ENCODE results near the gene TP53BP2.
"Not testable (repeated sequence)": the region's sequence is repeated elsewhere in the genome, so short reads cannot be mapped to it uniquely, and the experiment has no call there.

Gene TP53BP2

DNA sequence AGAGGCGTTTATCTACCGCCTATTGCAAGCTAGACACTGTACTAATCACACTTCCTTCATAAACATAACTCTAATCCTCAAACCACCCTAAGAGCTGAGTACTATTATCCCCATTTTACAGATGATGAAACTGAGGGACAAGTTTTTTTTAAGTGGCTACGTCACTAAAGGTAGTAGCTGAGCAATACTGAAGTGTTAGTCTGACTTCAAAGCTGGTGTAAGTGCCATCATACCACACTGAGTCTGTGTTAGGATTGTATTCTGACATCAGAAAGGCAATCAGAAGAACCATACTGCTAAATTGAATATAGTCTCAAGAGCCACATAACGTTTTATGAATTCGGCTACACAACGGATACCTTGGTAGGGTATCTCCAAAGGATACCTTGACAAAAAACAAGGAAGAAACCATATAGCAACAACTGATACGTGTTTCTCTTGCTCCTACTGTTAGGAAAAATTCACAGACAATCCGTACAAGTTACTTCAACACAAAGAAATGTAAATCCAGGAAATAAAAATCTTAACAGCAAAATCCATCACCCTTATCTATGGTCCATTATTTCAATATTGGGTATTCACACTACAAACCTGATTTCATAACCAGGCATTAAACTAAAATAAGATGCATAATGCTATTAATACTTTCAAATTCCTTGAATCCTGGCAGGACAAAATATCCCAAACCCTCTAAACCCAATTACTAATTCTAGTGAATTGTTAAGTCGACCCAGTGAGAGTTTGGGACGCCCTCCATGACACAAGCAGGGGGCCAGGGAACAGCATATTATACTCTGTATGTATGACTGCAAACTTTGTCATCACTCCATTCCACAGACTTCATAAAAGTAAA, 1.6 kb downstream of the TP53BP2 start:
- peak overlapping the region; percentile 91 for H3K4me3 Mint-ChIP-seq
- no peaks in the 10 kb centered on the region for H3K9me3 Mint-ChIP-seq
- DNase-seq (ENCODE audit: low spot score in 2 of 2) = no peak
- ATAC-seq = no peak
- H3K27ac Mint-ChIP-seq = peak overlapping the region; percentile 98
- peaks cover 17% of the 10 kb centered on the region for H3K36me3 Mint-ChIP-seq
- H3K4me1 Mint-ChIP-seq = peaks cover 42% of the 10 kb centered on the region

DNA sequence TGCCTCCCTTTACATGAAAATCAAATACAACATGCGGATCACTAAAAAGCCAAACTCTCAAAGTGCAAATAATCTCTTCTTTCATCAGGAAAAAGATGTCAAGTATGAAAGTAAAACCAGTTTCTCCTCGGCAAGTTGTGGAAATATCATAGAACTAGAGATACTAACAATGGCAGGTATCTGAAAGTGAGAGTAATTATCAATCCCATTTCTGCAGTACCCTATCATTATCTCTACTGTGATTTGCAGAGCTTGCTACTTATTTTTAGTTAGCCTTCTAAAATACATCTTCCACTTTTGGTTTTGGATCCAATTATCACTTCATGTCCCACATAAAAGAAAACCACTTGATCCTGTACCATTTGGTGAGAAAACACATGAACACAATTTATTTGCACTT, 3.0 kb downstream of the TP53BP2 start:
- H3K9me3 Mint-ChIP-seq = no peaks in the 10 kb centered on the region
- peaks cover 52% of the 10 kb centered on the region for H3K4me1 Mint-ChIP-seq
- H3K4me3 Mint-ChIP-seq = peak overlapping the region; percentile 91
- H3K36me3 Mint-ChIP-seq = peaks cover 17% of the 10 kb centered on the region
- DNase-seq (ENCODE audit: low spot score in 2 of 2) = no peak
- no peak overlapping the region for H3K27ac Mint-ChIP-seq
- ATAC-seq = no peak

DNA sequence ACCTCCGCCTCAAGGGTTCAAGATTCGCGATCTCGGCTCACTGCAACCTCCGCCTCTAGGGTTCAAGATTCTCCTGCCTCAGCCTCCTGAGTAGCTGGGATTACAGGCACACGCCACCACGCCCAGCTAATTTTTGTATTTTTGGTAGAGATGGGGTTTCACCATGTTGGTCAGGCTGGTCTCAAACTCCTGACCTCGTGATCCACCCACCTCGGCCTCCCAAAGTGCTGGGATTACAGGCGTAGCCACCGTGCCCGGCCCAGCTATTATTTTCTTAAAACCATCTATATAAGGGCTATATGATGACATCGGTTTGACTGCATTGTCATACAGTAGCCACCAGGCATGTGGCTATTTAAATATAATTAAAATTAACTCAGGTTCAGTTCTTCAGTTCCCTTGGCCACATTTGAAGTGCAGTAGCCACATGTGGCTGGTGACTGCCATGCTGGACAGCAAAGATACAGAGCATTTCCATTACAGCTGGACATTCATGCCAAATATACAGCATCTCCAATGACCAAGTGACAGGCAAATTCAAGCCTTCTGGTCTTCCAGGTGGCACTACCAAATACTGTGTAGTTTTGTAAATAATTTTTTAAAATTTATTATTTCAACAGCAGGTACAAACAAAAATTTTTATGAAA, 3.6 kb downstream of the TP53BP2 start:
- peak overlapping the region; percentile 91 for H3K4me3 Mint-ChIP-seq
- ATAC-seq; H3K27ac Mint-ChIP-seq; DNase-seq (ENCODE audit: low spot score in 2 of 2); H3K9me3 Mint-ChIP-seq: not testable (repeated sequence)
- H3K36me3 Mint-ChIP-seq = peaks cover 17% of the 10 kb centered on the region
- peaks cover 48% of the 10 kb centered on the region for H3K4me1 Mint-ChIP-seq

DNA sequence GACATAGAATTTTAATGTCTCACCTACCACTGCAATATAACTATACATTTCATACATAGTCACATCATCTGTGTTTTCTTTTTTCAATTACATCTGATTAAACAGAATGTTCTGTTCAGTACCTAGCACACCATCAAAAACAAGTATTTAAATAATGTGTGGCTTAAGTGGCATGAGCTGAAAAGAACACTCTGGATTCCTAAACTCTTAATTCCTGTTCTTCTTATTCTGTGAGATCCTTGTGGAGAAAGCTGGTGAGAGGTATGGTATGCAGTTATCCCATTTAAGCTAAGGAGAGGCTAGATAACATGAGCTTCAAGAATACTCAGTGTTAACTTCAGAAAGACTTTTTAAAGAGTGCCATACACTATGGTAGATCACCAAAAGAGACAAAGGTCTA, 5.5 kb downstream of the TP53BP2 start:
- no peak for ATAC-seq
- peaks cover 10% of the 10 kb centered on the region for H3K36me3 Mint-ChIP-seq

DNA sequence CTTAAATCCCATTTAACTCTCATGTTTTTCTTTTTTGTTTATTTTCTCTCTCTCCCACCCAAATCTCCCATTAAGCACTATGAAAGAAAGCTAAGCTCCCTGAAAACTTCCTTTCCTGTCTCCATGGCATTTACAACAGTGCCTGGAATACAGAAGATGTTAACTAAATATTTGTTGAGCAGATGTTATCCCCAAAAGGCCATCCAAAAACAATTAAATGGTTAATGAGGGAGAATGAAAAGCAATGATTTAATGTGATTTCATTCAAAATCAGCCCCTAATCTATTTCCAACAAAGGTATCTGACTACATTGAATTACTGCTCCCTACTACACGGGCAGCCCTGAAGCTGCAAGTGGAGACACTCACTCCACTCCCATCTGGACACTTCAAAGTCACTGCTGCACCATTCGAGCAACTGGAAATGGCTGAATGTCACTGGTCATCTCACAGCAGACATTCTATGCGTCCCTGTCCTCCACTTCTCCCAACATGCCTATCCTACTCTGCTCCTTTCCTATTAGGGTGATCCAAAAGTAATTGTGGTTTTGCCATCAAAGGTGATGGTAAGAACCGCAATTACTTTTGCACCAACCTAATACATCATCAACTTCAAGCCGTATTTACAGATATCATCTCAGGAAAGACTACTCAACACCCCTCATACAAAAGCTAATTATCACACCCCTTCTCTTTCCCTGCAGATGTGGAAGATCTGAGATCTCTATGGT, 7.5 kb downstream of the TP53BP2 start:
- DNase-seq (ENCODE audit: low spot score in 2 of 2) (peak in 1 of 2 donors; percentile 42), ATAC-seq (no peak)
- Mint-ChIP-seq H3K36me3 (no peaks in the 10 kb centered on the region), H3K4me1 (peaks cover 32% of the 10 kb centered on the region), H3K4me3 (peak overlapping the region; percentile 4), H3K27ac (peak overlapping the region; percentile 68), H3K9me3 (no peaks in the 10 kb centered on the region)

More for the DNA sequence above, 5.5 kb downstream of the TP53BP2 start:
- peaks cover 40% of the 10 kb centered on the region for H3K4me1 Mint-ChIP-seq
- H3K27ac Mint-ChIP-seq = no peak overlapping the region
- H3K4me3 Mint-ChIP-seq = no peak overlapping the region
- no peaks in the 10 kb centered on the region for H3K9me3 Mint-ChIP-seq
- DNase-seq (ENCODE audit: low spot score in 2 of 2) = no peak

GRCh38 chr1:223837687-223838086, 8.1 kb downstream of the TP53BP2 start:
- no peaks in the 10 kb centered on the region for H3K36me3 Mint-ChIP-seq
- ATAC-seq = no peak
- peak overlapping the region; percentile 68 for H3K27ac Mint-ChIP-seq

DNA sequence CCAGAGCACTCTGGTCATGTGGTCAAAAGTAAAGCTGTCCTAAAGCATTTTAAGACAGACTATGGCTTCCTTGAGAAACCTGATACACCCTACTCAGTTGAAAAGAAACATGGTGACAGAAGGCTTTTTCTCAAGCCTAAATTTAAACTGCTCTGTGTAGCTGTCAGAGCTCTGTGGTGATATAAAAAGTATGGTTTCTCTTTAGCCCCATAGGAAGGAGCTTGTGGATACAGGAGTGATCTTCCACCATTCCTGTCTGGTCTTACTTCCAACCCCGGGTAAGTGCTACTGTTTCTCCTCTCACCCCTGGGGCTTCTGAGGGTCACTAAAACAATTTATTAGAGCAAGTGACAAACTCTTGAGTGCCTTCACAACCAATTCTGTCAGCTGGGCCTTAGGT, 8.5 kb downstream of the TP53BP2 start:
- Mint-ChIP-seq H3K4me1 (peaks cover 24% of the 10 kb centered on the region), H3K36me3 (no peaks in the 10 kb centered on the region), H3K9me3 (no peaks in the 10 kb centered on the region), H3K4me3 (no peak overlapping the region), H3K27ac (peak overlapping the region; percentile 68)
- no peak for ATAC-seq
- DNase-seq (ENCODE audit: low spot score in 2 of 2) = no peak

More at GRCh38 chr1:223837687-223838086, 8.1 kb downstream of the TP53BP2 start:
- Mint-ChIP-seq H3K4me3 (peak overlapping the region; percentile 4), H3K9me3 (no peaks in the 10 kb centered on the region), H3K4me1 (peaks cover 26% of the 10 kb centered on the region)
- no peak for DNase-seq (ENCODE audit: low spot score in 2 of 2)

DNA sequence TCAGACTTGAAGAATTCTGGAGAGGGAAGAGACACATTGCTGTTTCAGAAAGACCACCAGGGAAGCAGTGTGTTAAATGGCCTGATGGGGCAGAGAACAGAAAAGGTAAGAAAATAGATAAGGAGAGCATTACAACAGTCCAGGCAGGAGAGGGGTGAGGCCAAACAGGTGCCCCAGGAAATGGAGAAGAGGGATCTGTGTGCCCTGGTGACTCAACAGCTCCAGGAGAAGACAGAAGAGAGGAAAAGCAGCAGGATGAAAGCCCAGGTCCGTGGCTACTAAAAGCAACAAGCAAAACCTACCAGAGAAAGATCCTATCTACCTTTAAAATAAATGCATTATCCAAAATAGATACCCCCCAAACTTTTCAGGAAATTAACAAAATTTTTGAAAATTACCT, 9.2 kb downstream of the TP53BP2 start:
- Mint-ChIP-seq H3K4me1 (peaks cover 24% of the 10 kb centered on the region), H3K4me3 (no peak overlapping the region), H3K27ac (no peak overlapping the region), H3K36me3 (no peaks in the 10 kb centered on the region), H3K9me3 (no peaks in the 10 kb centered on the region)
- DNase-seq (ENCODE audit: low spot score in 2 of 2) (no peak), ATAC-seq (no peak)

DNA sequence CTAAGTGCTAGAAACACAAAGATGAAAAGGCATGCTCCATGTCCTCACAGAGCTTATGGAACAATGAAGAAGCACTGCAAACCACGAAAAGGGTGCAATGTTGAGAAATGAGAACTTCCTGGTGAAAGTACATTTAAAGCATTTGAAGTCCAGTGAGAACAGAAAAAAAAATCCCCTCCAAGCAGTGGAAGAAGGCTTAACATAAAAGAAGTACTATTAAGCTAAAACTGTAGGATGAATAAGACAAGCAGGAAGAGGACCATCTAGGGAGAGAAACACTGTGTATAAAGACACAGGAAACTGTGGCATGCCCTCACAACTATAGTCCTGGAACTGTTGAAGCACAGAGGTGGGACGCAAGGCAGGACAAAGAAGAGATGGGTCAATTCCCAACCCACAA, 10.0 kb downstream of the TP53BP2 start:
- DNase-seq (ENCODE audit: low spot score in 2 of 2) = peak in 1 of 2 donors; percentile 39
- Mint-ChIP-seq H3K36me3 (no peaks in the 10 kb centered on the region), H3K27ac (no peak overlapping the region), H3K4me1 (peaks cover 24% of the 10 kb centered on the region), H3K9me3 (no peaks in the 10 kb centered on the region), H3K4me3 (no peak overlapping the region)
- ATAC-seq = no peak

DNA sequence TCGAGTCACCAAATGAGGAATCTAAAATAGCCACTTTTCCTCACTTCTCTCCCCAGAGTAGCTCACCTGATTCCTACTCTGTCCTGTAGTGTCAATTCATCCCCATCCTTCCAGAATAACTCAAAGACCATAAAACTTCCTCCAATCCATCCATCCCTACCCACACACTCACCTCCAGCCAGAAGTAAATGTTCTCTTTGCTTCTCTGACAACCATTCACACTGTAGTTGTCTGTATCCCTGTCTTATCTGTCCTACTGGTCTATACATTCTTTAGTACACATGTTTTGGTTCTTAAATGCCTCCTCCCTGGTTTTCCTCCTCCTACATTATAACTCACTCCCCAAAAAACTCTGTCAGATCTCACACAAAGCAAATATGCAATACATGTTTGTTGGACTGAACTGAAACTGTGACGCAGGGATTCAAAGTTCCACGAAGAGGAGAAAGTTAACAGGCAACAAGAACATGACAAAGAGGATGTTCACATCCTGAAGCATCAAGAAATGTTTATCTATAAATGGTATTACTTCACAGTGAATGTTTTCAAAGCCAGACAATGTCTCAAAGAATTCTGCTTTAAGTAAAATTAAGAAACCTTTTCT, 11.0 kb downstream of the TP53BP2 start:
- Mint-ChIP-seq H3K27ac (no peak overlapping the region), H3K9me3 (no peaks in the 10 kb centered on the region), H3K36me3 (peaks cover 1% of the 10 kb centered on the region), H3K4me3 (no peak overlapping the region), H3K4me1 (peaks cover 20% of the 10 kb centered on the region)
- peak; percentile 48 for ATAC-seq
- peak in 1 of 2 donors; percentile 50 for DNase-seq (ENCODE audit: low spot score in 2 of 2)

GRCh38 chr1:223833948-223834347, 11.8 kb downstream of the TP53BP2 start:
- Mint-ChIP-seq H3K4me3 (no peak overlapping the region), H3K36me3 (peaks cover 4% of the 10 kb centered on the region), H3K4me1 (peaks cover 22% of the 10 kb centered on the region), H3K27ac (no peak overlapping the region), H3K9me3 (no peaks in the 10 kb centered on the region)
- DNase-seq (ENCODE audit: low spot score in 2 of 2) (no peak), ATAC-seq (no peak)

GRCh38 chr1:223832637-223832943, 13.2 kb downstream of the TP53BP2 start:
- Mint-ChIP-seq H3K9me3 (no peaks in the 10 kb centered on the region), H3K36me3 (peaks cover 11% of the 10 kb centered on the region), H3K4me3 (peak overlapping the region; percentile 57), H3K4me1 (peaks cover 14% of the 10 kb centered on the region), H3K27ac (peak overlapping the region; percentile 54)
- DNase-seq (ENCODE audit: low spot score in 2 of 2) = peak in 1 of 2 donors; percentile 66
- peak; percentile 51 for ATAC-seq

GRCh38 chr1:223831755-223832636, 13.8 kb downstream of the TP53BP2 start:
- H3K36me3 Mint-ChIP-seq = peaks cover 11% of the 10 kb centered on the region

DNA sequence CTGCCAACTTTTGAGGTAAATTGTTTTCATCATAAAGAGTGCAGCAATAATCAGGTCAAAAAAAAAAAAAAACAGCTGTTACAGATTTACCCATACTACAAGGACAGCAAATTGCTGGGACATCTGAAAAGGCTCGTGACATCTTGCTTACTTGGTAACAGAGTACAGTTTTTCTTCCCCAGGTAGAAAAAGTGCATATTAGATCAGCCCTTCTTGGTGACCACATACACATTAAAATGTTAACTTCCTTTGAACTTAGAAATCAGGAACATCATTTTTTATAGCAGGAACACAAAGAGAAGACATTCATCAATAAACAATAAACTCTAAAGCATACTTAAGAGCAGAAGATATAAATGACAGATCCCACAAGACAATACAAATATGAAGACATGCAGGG, 16.1 kb downstream of the TP53BP2 start:
- Mint-ChIP-seq H3K4me3 (no peak overlapping the region), H3K36me3 (peaks cover 11% of the 10 kb centered on the region), H3K4me1 (peaks cover 42% of the 10 kb centered on the region), H3K27ac (no peak overlapping the region), H3K9me3 (no peaks in the 10 kb centered on the region)
- ATAC-seq = no peak
- no peak for DNase-seq (ENCODE audit: low spot score in 2 of 2)

More at GRCh38 chr1:223831755-223832636, 13.8 kb downstream of the TP53BP2 start:
- H3K9me3 Mint-ChIP-seq = no peaks in the 10 kb centered on the region
- peaks cover 19% of the 10 kb centered on the region for H3K4me1 Mint-ChIP-seq
- H3K27ac Mint-ChIP-seq = peak overlapping the region; percentile 54
- DNase-seq (ENCODE audit: low spot score in 2 of 2) = no peak
- peak; percentile 78 for ATAC-seq
- peak overlapping the region; percentile 57 for H3K4me3 Mint-ChIP-seq

Data from stimulated activated effector memory CD8-positive, alpha-beta T cell treated with anti-CD3 and anti-CD28 coated beads, Interleukin-12 subunit alpha, Interleukin-12 subunit beta, amount 100 ng/mL, for 72 hours (primary cell).